HG03571 (cell line): Measurements from ENCODE around the gene RDH13.
"Not testable (repeated sequence)": the region's sequence is repeated elsewhere in the genome, so short reads cannot be mapped to it uniquely, and the experiment has no call there.

Experiments used
- ATAC-seq: cut with Tn5 transposase; IDR thresholded peaks from one replicate; pipeline ENCODE4 v1.9.1; 2021; ENCODE audit not compliant: unreplicated experiment

RDH13 gene, protein sequence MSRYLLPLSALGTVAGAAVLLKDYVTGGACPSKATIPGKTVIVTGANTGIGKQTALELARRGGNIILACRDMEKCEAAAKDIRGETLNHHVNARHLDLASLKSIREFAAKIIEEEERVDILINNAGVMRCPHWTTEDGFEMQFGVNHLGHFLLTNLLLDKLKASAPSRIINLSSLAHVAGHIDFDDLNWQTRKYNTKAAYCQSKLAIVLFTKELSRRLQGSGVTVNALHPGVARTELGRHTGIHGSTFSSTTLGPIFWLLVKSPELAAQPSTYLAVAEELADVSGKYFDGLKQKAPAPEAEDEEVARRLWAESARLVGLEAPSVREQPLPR

GRCh38 chr19:55062735-55063491, at the start of gene RDH13:
TSS of gene RDH13 (minus strand) at chr19:55063148. CDS start at chr19:55063032, 116 bp downstream.
- ATAC-seq: peak; percentile 84

DNA sequence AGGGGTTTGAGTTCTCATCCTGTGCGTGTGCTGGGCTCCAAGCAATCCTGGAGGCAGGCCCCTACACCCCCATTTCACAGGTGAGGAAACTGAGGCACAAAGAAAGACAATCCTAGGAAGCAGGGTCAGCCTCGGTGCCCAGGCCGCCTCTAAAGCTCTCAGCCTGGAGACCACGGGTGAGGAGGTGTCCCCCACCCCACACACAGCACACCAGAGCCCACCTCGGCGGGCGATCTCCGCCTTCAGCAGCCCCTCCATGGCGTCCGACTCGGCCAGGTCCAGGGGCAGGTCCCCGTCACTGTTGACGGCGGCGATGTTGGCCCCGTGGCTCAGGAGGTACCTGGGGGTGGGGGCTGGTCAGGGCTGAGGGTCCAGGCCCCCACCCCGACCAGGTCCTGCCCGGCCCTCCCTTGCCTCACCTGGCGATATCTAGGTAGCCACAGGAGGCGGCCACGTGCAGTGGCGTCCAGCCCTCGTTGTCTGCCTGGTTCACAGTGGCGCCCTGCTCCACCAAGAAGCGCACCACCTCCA, 49.4 kb upstream of the RDH13 start:
- ATAC-seq: no peak

DNA sequence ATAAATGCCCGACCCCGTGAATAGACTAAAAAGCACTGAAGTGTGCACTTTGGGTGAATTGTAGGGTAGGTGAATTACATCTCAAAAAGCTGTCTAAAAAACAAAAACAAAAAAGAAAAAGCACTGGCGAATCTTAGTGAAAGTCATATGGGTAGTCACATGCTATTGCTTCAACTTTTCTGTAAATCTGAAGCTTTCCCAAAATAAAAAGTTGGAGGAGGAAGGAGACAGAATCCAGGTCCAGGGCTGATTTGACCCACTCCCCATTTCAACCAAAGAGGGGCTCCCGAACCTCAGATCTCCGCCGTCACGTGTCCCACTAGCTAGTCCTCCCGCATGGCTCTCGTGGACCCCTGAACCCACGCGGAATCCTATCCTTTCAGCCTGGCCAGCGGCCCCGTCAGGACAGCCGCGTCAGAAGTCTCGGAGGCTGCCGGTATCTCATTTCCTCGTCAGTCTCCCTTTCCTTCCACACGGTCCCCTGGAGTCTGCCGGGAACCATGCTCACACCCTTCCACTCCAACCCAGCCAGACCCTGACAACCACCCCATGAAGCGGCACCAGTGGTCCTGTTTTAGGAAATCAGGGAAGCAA, 48.4 kb upstream of the RDH13 start:
- ATAC-seq: no peak

- ATAC-seq: no peak
These were observed 46.8 kb upstream of the RDH13 start for GRCh38 chr19:55109527-55110291.

DNA sequence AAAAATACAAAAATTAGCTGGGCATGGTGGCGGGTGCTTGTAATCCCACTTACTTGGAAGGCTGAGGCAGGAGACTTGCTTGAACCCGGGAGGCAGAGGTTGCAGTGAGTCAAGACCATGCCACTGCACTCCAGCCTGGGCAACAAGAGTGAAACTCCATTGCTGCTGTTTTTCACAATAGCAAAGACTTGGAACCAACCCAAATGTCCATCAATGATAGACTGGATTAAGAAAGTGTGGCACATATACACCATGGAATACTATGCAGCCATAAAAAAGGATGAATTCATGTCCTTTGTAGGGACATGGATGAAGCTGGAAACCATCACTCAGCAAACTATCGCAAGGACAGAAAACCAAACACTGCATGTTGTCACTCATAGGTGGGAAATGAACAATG, 44.3 kb upstream of the RDH13 start:
- not testable (repeated sequence) for ATAC-seq

- no peak for ATAC-seq
These were observed 43.6 kb upstream of the RDH13 start for GRCh38 chr19:55106591-55106990.

- no peak for ATAC-seq
These were observed 42.3 kb upstream of the RDH13 start for GRCh38 chr19:55105237-55105636.

DNA sequence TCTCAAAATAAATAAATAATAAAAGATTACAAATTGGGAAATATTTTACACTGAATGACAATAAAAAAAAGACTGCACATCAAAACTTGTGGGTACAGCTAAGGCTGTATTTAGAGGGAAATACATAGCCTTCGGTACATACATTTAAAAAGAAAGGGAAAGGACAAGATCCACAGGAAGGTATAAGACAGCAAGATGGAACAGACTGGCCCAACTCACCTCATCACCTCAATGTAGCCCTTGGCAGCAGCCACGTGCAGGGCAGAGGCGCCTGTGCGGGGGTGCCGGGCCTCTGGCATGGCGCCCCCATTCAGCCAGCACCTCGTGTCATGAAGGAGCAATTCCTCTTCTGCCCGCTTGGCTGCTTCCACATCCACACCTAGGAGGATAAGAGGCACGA, 40.2 kb upstream of the RDH13 start:
- no peak for ATAC-seq

- no peak for ATAC-seq
These were observed 38.3 kb upstream of the RDH13 start for GRCh38 chr19:55101261-55101660.

DNA sequence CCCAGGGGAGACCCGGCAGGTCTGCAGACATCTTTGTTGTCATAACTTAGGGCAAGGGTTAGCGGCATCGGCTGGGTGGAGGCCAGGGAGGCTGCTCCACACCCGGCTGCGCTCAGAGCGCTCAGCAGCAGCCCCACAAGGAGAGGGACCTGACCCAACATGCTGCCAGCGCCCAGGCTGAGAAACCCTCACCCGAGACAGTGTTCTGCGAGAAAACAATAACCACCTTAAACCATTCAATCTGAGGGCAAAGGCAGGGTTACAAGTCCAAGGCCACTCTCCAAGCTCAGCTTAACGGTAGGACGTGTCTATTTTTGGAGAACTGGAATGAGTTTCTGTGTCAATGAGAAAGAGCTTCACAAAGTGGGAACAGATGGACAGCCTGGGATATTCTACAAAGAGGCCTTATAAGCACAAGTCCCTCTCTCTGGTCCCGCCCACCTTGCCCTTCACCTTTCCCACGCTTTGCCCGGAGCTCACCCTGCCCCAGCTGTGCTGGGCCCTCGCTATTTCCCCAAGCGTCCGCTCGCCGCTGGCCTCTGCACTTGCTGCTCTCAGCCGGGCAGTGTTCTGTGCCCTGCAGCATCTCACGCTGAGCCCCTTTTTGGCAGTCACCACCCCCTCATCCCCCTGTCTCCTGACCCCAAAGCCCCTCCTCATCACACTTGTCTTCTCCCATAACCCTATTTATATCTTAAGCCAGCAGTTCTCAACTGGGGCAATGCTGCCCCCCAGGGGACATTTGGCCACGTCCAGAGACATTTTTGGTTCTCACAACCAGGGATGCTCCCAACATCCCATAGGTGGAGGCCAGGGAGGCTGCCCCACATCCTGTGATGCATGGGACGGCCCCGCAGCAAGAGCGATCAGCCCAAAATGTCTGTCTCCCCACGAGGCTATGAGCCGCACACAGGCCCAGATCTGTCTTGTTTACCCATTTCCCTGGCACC, 36.9 kb upstream of the RDH13 start:
- ATAC-seq: no peak

DNA sequence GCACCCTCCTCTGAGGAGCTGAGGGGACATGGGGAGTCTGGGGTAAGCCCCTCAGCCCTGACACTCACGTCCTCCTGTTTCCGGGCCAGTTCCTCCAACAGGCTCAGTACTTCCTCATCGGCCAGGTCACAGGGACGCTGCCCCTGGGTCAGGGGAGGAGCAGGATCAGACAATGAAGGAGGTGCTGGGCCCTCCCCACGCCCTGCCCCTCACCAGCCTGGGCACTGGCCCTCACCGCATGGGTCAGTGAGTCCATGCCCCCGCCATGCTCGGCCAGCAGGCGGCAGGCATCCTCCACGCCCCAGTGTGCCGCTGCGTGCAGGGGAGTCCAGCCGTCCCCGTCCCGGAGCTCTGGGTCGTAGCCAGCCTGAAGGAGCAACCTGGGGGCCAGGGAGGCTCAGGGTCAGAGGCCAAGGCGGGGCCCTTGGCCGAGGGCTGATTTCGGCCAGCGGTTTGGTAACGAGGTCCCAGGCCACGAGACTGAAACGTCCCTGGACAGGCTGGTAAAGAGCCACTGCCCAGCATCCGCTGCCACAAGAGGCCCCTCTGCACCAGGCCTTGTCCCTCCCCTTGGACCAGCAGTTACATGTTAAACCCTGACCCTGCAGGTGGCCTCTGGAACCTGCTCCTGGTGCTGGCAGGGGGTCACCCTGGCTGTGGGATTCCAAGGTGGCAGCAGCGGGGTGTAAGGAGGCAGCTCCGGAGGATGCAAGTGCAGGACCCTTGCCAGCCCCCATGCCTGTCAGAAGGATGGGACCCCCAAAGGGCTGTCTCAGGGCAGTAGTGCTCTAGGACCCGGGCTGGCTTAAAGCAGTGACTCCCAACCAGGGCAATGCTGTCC, 36.0 kb upstream of the RDH13 start:
- no peak for ATAC-seq

- ATAC-seq: no peak
These were observed 35.1 kb upstream of the RDH13 start for GRCh38 chr19:55097864-55098715.

DNA sequence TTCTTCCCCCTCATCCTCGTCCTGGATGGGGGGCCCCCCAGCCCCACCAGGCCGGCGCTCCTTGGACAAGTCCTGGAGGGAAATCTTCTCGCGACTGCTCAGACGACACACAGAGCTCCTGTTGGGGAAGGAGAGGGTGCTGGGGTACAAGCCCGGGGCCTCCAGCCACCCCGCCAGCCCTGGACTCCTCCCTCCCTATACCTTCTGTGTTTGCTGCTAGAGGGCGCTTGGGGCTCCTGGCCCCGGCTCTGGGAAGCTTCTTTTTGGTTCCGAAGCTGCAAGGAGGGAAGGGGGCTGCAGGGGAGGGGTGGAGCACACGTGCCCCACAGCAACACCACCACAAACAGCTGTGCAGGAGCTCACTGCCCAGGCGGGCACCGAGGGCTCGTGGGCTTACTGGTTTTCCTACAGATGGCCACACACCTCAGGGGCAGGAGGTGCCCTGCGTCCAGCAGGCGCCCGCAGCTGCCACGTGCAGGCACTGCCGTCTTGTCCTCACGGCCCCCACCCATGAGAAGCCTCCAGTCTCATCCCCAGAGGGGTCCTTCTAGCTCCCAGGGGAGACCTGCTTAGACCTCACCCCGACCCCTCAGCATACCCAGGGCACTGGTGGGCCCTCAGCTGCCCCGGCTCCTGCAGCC, 33.2 kb upstream of the RDH13 start:
- ATAC-seq: no peak

DNA sequence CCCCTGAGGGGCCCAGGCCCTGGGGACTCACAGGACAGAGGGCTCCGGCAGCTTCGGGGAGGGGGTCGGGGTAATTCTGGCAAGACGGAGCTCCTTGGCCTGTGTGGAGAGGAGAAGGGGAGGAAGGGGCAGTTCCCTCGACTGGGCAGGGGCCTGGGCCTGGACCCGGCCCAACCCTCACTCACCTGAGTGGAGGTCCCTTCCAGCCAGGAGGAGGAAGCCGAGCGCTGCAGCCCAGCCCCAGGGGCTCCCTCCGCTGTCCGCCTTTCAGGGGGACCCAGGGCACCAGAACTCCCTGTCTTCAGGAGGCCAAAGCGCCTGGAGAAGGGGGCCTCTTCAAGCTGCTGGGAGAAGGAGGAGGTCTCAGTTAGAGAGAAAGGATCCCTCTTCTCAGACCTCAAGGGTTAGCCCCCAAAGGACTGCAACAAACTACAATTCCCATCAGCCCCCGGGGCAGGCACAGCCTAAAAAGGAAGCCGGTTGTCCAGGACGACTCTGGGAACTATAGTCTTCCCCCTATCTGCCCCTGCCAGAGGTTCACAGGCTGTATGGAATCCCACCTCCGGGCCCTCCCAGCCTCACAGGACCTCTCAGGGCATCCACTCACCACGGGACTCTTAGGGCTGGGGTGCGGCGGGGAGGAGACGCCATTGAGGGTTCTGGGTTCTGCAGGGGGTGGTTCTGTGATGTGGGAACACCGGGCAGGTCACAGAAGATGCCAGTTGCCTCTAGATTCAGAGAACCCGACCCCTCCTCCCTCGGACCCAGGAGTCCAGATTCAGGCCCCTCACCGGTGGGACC, 32.5 kb upstream of the RDH13 start:
- no peak for ATAC-seq

- no peak for ATAC-seq
These were observed 31.7 kb upstream of the RDH13 start for GRCh38 chr19:55094456-55095259.
